ENCODE measurements around the gene TRNAU1AP. TPM values are rescaled to one million over a fixed set of nuclear protein-coding genes. Genes with fewer than 3 reads are reported as not detected.

Gene TRNAU1AP
- total and polyA plus RNA-seq, 10 of the 15 experiments (the other 5 are each of a cell fraction or from before 2014, with no cell fraction given) = 24.3 to 67.0 (median 31.8) TPM

GRCh38 chr1:28604962-28605361, 52.1 kb downstream of the TRNAU1AP start:
- BruUV-seq (replicated peaks) = no TSS peak
- in situ Hi-C loops (cut with MboI) (loop anchor here (5.0 kb wide), 3 partner anchors 88 to 358 kb away; no protein-coding TSS in a partner anchor), intact Hi-C loops (cut with micrococcal nuclease; ENCODE audit: unreplicated experiment) (loop anchor here (5.0 kb wide), 1 partner anchor 358 kb away; no protein-coding TSS in a partner anchor)
- ChIA-PET CTCF (interaction anchor here (0.9 to 6.9 kb wide), 11 partner anchors 14 to 356 kb away, joined by 3 to 104 read pairs (median 46); partner anchors contain the start of genes RCC1 and TRNAU1AP), POLR2A (interaction anchor here (1.2 to 4.7 kb wide), 2 partner anchors 26 to 195 kb away, joined by 3 to 33 read pairs; no protein-coding TSS in a partner anchor), RAD21 (ENCODE audit: unreplicated experiment) (interaction anchor here (1.6 to 9.3 kb wide), 4 partner anchors 25 to 356 kb away, joined by 3 to 108 read pairs (median 21); no protein-coding TSS in a partner anchor), SMC1A (ENCODE audit: uncharacterized antibody, unreplicated experiment) (interaction anchor here (1.4 to 8.4 kb wide), 6 partner anchors 26 to 357 kb away, joined by 3 to 83 read pairs (median 52); no protein-coding TSS in a partner anchor)
- peaks cover 9% of the 10 kb centered on the region for H3K4me1 ChIP-seq (ENCODE audit: control insufficient read depth, insufficient read depth, low read length)
- no peak overlapping the region for H3K4me3 ChIP-seq
- DNase-seq (ENCODE audit: low read depth, low spot score) (no peak), FAIRE-seq (no peak), ATAC-seq (no peak)
- no peaks in the 10 kb centered on the region for H4K20me1 ChIP-seq (ENCODE audit: control insufficient read depth, insufficient read depth)
- TF ChIP-seq PRDM15 (CRISPR knock-in tag; IDR thresholded peaks at IDR 0.05) (no peak), POLR2AphosphoS5 (IDR thresholded peaks at IDR 0.05; ENCODE audit: low read length) (no peak), STAT3 (IDR thresholded peaks at IDR 0.05; ENCODE audit: low read depth, low read length) (no peak), FOXM1 (IDR thresholded peaks at IDR 0.05; ENCODE audit: low read depth, low read length) (no peak), IRF3 (IDR thresholded peaks at IDR 0.05) (no peak), MEF2B (IDR thresholded peaks at IDR 0.05; ENCODE audit: partially characterized antibody, poor library complexity, severe bottlenecking) (no peak), CREM (IDR thresholded peaks at IDR 0.05; ENCODE audit: low read depth) (no peak)
- WGBS (ENCODE audit: insufficient coverage, insufficient replicate concordance, low lambda C conversion rate, missing lambda C conversion rate) = 86% methylated on average over 6 of the region's 6 CpGs
- H3K27ac ChIP-seq (ENCODE audit: control insufficient read depth, insufficient read depth) = no peak overlapping the region
- peaks cover 4 to 13% of the 10 kb centered on the region in 2 experiments; a peak in 3 of 4 replicates for H3K36me3 ChIP-seq (ENCODE audit: control insufficient read depth in 2 of 2, insufficient read depth in 2 of 2, low read length in 1 of 2)
- H3K27me3 ChIP-seq (replicated peaks in 1 of 2; ENCODE audit: control insufficient read depth in 2 of 2, insufficient read depth in 2 of 2, low read length in 1 of 2) = no peaks in the 10 kb centered on the region
- no peak overlapping the region for H3K9ac ChIP-seq (ENCODE audit: control insufficient read depth, insufficient read depth, low read length)
- H2AFZ ChIP-seq (ENCODE audit: control insufficient read depth, low read depth, low read length) = no peak overlapping the region
- H3K9me3 ChIP-seq (replicated peaks; ENCODE audit: control insufficient read depth, insufficient read depth, low read length) = no peaks in the 10 kb centered on the region
- H3K4me2 ChIP-seq (ENCODE audit: control insufficient read depth, insufficient read depth) = no peak overlapping the region
- no peaks in the 10 kb centered on the region for H3K79me2 ChIP-seq (ENCODE audit: control insufficient read depth, insufficient read depth, low read length)

All from GM12878 (cell line).